ENCODE data around the gene PTPN6. TPM values are rescaled to one million over a fixed set of nuclear protein-coding genes. Genes with fewer than 3 reads are reported as not detected.

The PTPN6 gene
- total and polyA plus RNA-seq, 9 of the 15 experiments (the other 6 are each of a cell fraction or from before 2014, with no cell fraction given), result 1.5 to 5.1 (median 3.9) TPM

DNA sequence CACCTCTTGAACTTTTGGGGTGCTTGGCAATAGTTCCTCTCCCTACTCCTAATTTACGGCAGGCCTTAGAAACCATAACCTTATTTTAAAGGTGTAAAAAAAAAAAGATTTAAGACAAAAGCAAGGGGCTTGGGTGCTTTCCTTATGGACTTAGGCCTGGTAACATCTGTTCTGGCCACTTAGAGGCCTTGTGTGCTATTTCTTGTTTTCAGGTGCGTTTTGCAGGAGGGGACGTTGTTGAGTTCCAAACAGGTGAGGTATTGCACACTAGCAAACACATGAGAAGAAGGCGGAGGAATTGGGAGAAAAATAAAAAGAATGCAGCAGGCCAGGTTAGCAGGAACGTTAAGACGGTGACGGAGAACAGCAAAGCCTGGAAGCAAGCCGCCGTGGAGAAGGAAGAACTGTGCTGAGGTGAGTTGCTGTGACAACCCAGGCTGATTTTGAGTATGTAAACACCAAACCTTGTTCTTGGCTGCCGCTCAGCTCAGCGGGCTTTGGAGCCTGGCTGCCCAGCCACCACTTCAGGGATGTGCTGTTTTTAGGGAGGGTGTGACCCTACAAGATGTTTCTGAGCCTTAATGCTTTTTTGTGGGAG lies 36.9 kb downstream of the PTPN6 start (continued):
- TF ChIP-seq, protein P1, sequence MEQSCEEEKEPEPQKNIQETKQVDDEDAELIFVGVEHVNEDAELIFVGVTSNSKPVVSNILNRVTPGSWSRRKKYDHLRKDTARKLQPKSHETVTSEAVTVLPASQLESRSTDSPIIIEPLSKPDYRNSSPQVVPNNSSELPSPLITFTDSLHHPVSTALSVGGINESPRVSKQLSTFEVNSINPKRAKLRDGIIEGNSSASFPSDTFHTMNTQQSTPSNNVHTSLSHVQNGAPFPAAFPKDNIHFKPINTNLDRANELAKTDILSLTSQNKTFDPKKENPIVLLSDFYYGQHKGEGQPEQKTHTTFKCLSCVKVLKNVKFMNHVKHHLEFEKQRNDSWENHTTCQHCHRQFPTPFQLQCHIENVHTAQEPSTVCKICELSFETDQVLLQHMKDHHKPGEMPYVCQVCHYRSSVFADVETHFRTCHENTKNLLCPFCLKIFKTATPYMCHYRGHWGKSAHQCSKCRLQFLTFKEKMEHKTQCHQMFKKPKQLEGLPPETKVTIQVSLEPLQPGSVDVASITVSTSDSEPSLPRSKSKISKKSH (CRISPR knock-in tag; IDR thresholded peaks at IDR 0.05), result no peak
- TF ChIP-seq KDM4B (IDR thresholded peaks at IDR 0.05; ENCODE audit: borderline replicate concordance in 2 of 2, low read depth in 1 of 2) (no peak), LCOR (CRISPR knock-in tag; IDR thresholded peaks at IDR 0.05) (no peak)
- TF ChIP-seq, protein P2, sequence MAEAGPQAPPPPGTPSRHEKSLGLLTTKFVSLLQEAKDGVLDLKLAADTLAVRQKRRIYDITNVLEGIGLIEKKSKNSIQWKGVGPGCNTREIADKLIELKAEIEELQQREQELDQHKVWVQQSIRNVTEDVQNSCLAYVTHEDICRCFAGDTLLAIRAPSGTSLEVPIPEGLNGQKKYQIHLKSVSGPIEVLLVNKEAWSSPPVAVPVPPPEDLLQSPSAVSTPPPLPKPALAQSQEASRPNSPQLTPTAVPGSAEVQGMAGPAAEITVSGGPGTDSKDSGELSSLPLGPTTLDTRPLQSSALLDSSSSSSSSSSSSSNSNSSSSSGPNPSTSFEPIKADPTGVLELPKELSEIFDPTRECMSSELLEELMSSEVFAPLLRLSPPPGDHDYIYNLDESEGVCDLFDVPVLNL (CRISPR knock-in tag; IDR thresholded peaks at IDR 0.05; ENCODE audit: low read depth), result no peak

DNA sequence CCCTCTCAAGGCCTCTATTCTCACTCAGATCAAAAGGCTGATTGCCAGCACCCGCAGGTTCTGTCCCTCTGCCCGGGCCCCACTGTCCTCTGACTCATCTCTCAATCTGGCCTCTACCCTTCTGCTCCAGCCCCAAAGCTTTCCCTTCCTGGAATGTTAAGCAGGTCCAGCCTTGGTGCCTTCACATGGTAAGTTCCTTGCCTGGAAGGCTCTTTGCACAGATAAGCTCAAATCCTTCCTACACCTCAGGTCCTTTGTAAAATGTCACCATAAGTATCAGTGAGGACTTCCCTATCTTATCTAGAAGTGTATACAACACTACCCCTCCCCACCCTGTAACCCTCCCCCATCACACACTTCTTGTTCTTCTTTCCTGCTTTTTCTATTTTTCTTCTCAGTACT lies 44.9 kb downstream of the PTPN6 start:
- H3K4me1 ChIP-seq (replicated peaks in 1 of 2; ENCODE audit: control insufficient read depth in 2 of 2, insufficient read depth in 2 of 2, low read length in 2 of 2), result peaks cover 0 to 13% of the 10 kb centered on the region in 2 experiments; a peak in 3 of 5 replicates
- no peaks in the 10 kb centered on the region for H3K9me1 ChIP-seq (ENCODE audit: control insufficient read depth, insufficient read depth, low read length)
- H3K27me3 ChIP-seq (ENCODE audit: control insufficient read depth in 2 of 2, insufficient read depth in 2 of 2, low read length in 2 of 2), result no peaks in the 10 kb centered on the region
- ATAC-seq (peak; percentile 63), DNase-seq (ENCODE audit: extremely low read depth in 1 of 4, low spot score in 3 of 4) (peak; percentile 28 to 61 (median 47)), FAIRE-seq (peak; percentile 57)
- H3K9me3 ChIP-seq (replicated peaks; ENCODE audit: control insufficient read depth, insufficient read depth, low read depth, low read length), result no peaks in the 10 kb centered on the region
- H3K79me2 ChIP-seq (ENCODE audit: control insufficient read depth, insufficient read depth, low read length), result no peaks in the 10 kb centered on the region
- H3K36me3 ChIP-seq (ENCODE audit: control insufficient read depth, insufficient read depth, low read length), result peaks cover 16% of the 10 kb centered on the region; the same call in 2 of the 3 replicates
- H3K4me2 ChIP-seq (ENCODE audit: insufficient read depth, low read length), result no peak overlapping the region
- H3K27ac ChIP-seq (ENCODE audit: extremely low read depth, low read depth, low read length), result no peak overlapping the region
- no peaks in the 10 kb centered on the region for H4K20me1 ChIP-seq (replicated peaks; ENCODE audit: control insufficient read depth, insufficient read depth, low read length)
- ChIA-PET CTCF (ENCODE audit: low intra/inter-chr PET ratio) (no interaction called here), POLR2A (interaction anchor here (0.6 to 1.6 kb wide), 4 partner anchors 8 to 51 kb away, joined by 3 to 4 read pairs (median 3); no protein-coding TSS in a partner anchor)
- WGBS (ENCODE audit: insufficient coverage, low coverage, missing lambda C conversion rate), result 0% methylated on average over 2 of the region's 2 CpGs
- H3K9ac ChIP-seq (ENCODE audit: insufficient read depth in 1 of 2, low read depth in 2 of 2, low read length in 2 of 2), result no peak overlapping the region
- no peak overlapping the region for H2AFZ ChIP-seq (ENCODE audit: low read depth, low read length)
- BruUV-seq (replicated peaks), result no TSS peak
- no peak overlapping the region for H3K4me3 ChIP-seq
- in situ Hi-C loops (cut with MboI), result no loop called here
- intact Hi-C loops (cut with micrococcal nuclease), result no loop called here
- TF ChIP-seq SMARCE1 (IDR thresholded peaks at IDR 0.05) (peak; percentile 52; the same call in 1 of the 2 replicates), NFRKB (IDR thresholded peaks at IDR 0.05; ENCODE audit: low read depth) (no peak), FOXK2 (conservative IDR thresholded peaks at IDR 0.05 in 1 of 2, IDR thresholded peaks at IDR 0.05 in 1 of 2; ENCODE audit: low read depth in 2 of 2) (no peak), ATF7 (IDR thresholded peaks at IDR 0.05) (0 out of 2 replicates have a peak, but pooled peaks have one; percentile 16), CTBP1 (IDR thresholded peaks at IDR 0.05; ENCODE audit: borderline replicate concordance) (peak; percentile 72; the same call in 1 of the 2 replicates), HDAC1 (IDR thresholded peaks at IDR 0.05) (0 out of 4 replicates have a peak, but pooled peaks of 1 of the 2 experiments have one; percentile 23), RCOR1 (IDR thresholded peaks at IDR 0.05; ENCODE audit: borderline replicate concordance in 1 of 2, low read depth in 2 of 2, low read length in 2 of 2) (peak in 1 of 2 experiments; percentile 88; a peak in 2 of 4 replicates), SMAD1 (IDR thresholded peaks at IDR 0.05; ENCODE audit: low read depth, low read length, partially characterized antibody) (peak; percentile 36)
- TF ChIP-seq, protein P3, sequence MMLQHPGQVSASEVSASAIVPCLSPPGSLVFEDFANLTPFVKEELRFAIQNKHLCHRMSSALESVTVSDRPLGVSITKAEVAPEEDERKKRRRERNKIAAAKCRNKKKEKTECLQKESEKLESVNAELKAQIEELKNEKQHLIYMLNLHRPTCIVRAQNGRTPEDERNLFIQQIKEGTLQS (IDR thresholded peaks at IDR 0.05), result peak; percentile 56; the same call in 1 of the 2 replicates
- TF ChIP-seq, protein P3 (CRISPR knock-in tag; conservative IDR thresholded peaks at IDR 0.05), result no peak
- TF ChIP-seq, protein P4, sequence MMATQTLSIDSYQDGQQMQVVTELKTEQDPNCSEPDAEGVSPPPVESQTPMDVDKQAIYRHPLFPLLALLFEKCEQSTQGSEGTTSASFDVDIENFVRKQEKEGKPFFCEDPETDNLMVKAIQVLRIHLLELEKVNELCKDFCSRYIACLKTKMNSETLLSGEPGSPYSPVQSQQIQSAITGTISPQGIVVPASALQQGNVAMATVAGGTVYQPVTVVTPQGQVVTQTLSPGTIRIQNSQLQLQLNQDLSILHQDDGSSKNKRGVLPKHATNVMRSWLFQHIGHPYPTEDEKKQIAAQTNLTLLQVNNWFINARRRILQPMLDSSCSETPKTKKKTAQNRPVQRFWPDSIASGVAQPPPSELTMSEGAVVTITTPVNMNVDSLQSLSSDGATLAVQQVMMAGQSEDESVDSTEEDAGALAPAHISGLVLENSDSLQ (IDR thresholded peaks at IDR 0.05), result 0 out of 2 replicates have a peak, but pooled peaks have one; percentile 15

All from K562 (cell line).